Neural cell (in vitro differentiated cells): ENCODE results near the gene ARHGAP30. TPM values are rescaled to one million over a fixed set of nuclear protein-coding genes. Genes with fewer than 3 reads are reported as not detected.

ENCODE experiments used
- H2AFZ ChIP-seq: fragments of 200-600, 300-800 bp; sonication (generic), shearing (Covaris generic); 2 replicates; pipeline ENCODE4 v1.6.0; 2014; ENCODE audit warnings: low read depth, mild to moderate bottlenecking, antibody characterized with exemption, low read length, moderate library complexity
- H3F3A ChIP-seq: fragments of 200-600 bp; shearing (Covaris generic); 2 replicates; pipeline ENCODE4 v1.6.1; 2016; ENCODE audit warnings: mild to moderate bottlenecking, moderate library complexity, mixed read lengths, antibody characterized with exemption, low read length; ENCODE audit not compliant: insufficient read depth, poor library complexity, severe bottlenecking
- H3K27ac ChIP-seq: fragments of 200-600, 300-800 bp; sonication (generic), shearing (Covaris generic); 2 replicates; pipeline ENCODE4 v1.5.1; 2014; ENCODE audit warnings: mild to moderate bottlenecking, low read length, moderate library complexity
- H3K27me3 ChIP-seq: fragments of 300-800, 200-600 bp; sonication (generic), shearing (Covaris generic); 2 replicates; pipeline ENCODE4 v1.6.0; 2014; ENCODE audit warnings: mild to moderate bottlenecking, low read depth, low read length, moderate library complexity; ENCODE audit not compliant: insufficient read depth
- H3K36me3 ChIP-seq: fragments of 300-800, 200-600 bp; sonication (generic), shearing (Covaris generic); 2 replicates; pipeline ENCODE4 v1.5.1; 2014; ENCODE audit warnings: mild to moderate bottlenecking, antibody characterized with exemption, low read length, moderate library complexity; ENCODE audit not compliant: insufficient read depth
- H3K4me2 ChIP-seq: fragments of 300-800, 200-600 bp; sonication (generic), shearing (Covaris generic); 2 replicates; pipeline ENCODE4 v1.6.0; 2014; ENCODE audit warnings: mild to moderate bottlenecking, low read length
- H3K4me3 ChIP-seq: fragments of 300-800, 200-600 bp; sonication (generic), shearing (Covaris generic); 2 replicates; pipeline ENCODE4 v1.5.1; 2014; ENCODE audit warnings: mild to moderate bottlenecking, low read length, moderate library complexity
- H3K79me2 ChIP-seq: fragments of 200-600 bp; shearing (Covaris generic); replicated peaks from 2 replicates; pipeline ENCODE4 v1.6.0; 2014; ENCODE audit warnings: mild to moderate bottlenecking, low read length, moderate library complexity; ENCODE audit not compliant: insufficient read depth
- H3K9ac ChIP-seq: fragments of 300-800, 200-600 bp; sonication (generic), shearing (Covaris generic); 2 replicates; pipeline ENCODE4 v1.6.1; 2016; ENCODE audit warnings: mild to moderate bottlenecking, low read length, mixed read lengths
- H3K9me2 ChIP-seq: fragments of 200-600 bp; shearing (Covaris generic); 2 replicates; pipeline ENCODE4 v1.6.1; 2016; ENCODE audit warnings: mild to moderate bottlenecking, low read length, mixed read lengths; ENCODE audit not compliant: insufficient read depth
- H3K9me3 ChIP-seq: fragments of 200-600, 300-800 bp; sonication (generic), shearing (Covaris generic); 2 replicates; pipeline ENCODE4 v1.6.1; 2016; ENCODE audit warnings: mild to moderate bottlenecking, mixed run types, low read length, moderate library complexity, mixed read lengths
- H4K20me1 ChIP-seq: fragments of 200-600 bp; shearing (Covaris generic); 2 replicates; pipeline ENCODE4 v1.6.1; 2016; ENCODE audit warnings: mild to moderate bottlenecking, mixed run types; ENCODE audit not compliant: insufficient read depth
- EP300 ChIP-seq: fragments of 450-650 bp; conservative IDR thresholded peaks from 2 replicates; pipeline ENCODE4 v1.6.1; 2014; ENCODE audit warnings: antibody characterized with exemption, mild to moderate bottlenecking, moderate library complexity; ENCODE audit not compliant: poor library complexity, severe bottlenecking
- EZH2 ChIP-seq: fragments of 200-600, 300-800 bp; shearing (Covaris generic), sonication (generic); IDR thresholded peaks from 2 replicates; pipeline ENCODE4 v1.6.1; 2014; ENCODE audit warnings: antibody characterized with exemption, low read length, borderline replicate concordance, mild to moderate bottlenecking; ENCODE audit not compliant: insufficient read depth, poor library complexity, severe bottlenecking
- MXI1 ChIP-seq: fragments of 450-650 bp; conservative IDR thresholded peaks from 2 replicates; pipeline ENCODE4 v1.6.1; 2014; ENCODE audit warnings: antibody characterized with exemption, mild to moderate bottlenecking; ENCODE audit not compliant: poor library complexity, severe bottlenecking
- POLR2AphosphoS5 ChIP-seq: IDR thresholded peaks from 2 replicates; pipeline ENCODE4 v1.6.1; 2012
- RAD21 ChIP-seq: fragments of 450-650 bp; conservative IDR thresholded peaks from 2 replicates; pipeline ENCODE4 v1.6.1; 2014; ENCODE audit warnings: antibody characterized with exemption, mild to moderate bottlenecking, moderate library complexity
- SMC3 ChIP-seq: fragments of 450-650 bp; conservative IDR thresholded peaks from 2 replicates; pipeline ENCODE4 v1.6.1; 2014; ENCODE audit warnings: antibody characterized with exemption, mild to moderate bottlenecking, moderate library complexity; ENCODE audit not compliant: poor library complexity
- TAF1 ChIP-seq: IDR thresholded peaks from 2 replicates; pipeline ENCODE4 v1.6.1; 2012; ENCODE audit warnings: low read depth
- polyA plus RNA-seq: library from polyadenylated mRNA; depleted of rRNA; stranded (reverse); fragments of >200 nt; gene quantifications from 2 replicates; pipeline ENCODE4 v1.2.3, GENCODE V29; 2014
- TF ChIP-seq, protein P1 (sequence below): IDR thresholded peaks from 2 replicates; pipeline ENCODE4 v1.6.1; 2012; ENCODE audit warnings: borderline replicate concordance
- TF ChIP-seq, protein P2 (sequence below): fragments of 450-650 bp; IDR thresholded peaks from 2 replicates; pipeline ENCODE4 v1.5.1; 2014; ENCODE audit warnings: antibody characterized with exemption, mild to moderate bottlenecking, moderate library complexity; ENCODE audit not compliant: poor library complexity, severe bottlenecking

The ARHGAP30 gene
- polyA plus RNA-seq, 1 donor from 2014 or later, result not detected

DNA sequence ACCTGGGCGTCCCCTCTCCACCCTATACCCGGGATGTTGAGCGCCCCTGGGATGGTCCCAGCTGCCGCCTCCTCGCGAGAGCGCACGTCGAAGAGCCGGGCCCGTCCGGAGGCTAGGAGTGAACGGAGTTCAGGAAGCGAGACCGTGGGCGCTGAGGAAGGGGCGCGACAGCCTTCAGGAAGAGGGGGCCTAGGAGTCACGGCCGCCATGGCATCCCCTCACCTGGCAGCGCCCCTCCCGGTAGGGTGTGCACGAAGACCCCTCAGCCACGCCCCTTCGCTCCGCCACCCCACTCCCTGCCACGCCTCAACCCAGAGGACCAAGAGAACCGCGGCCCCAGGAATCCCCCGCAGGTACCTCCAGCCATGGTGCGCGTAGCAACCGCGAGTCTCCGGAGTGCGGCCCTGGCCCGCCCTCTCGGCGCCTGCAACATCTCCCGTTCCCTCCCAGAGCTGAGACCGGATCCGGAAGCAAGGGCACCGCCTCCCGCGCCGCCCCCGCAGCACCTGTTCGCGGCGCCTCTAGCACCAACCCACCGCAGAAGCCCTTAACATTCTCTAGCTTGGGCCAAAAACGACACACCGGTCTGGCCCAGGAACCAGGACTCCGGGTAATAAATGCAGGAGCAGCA is 31.1 kb downstream of the ARHGAP30 start, which contains the start of gene TSTD1:
TSS of gene TSTD1 (minus strand) at position 442 of the 631 bp plus-strand sequence. CDS start at position 367, 75 bp downstream.
- H3K4me3 ChIP-seq, result peak within 1 kb of the TSS; percentile 69
- peaks cover 5% of the 10 kb centered on the region for H3F3A ChIP-seq
- H3K4me2 ChIP-seq, result no peak within 1 kb of the TSS
- peak within 1 kb of the TSS; percentile 31 for H3K27ac ChIP-seq
- no peak within 1 kb of the TSS for H2AFZ ChIP-seq
- peak within 1 kb of the TSS; percentile 58 for H3K9ac ChIP-seq
- no peaks in the 10 kb centered on the region for H3K9me2 ChIP-seq
- H3K36me3 ChIP-seq, result peaks cover 19% of the 10 kb centered on the region
- H3K79me2 ChIP-seq, result peaks cover 9% of the 10 kb centered on the region
- H3K27me3 ChIP-seq, result no peaks in the 10 kb centered on the region
- no peaks in the 10 kb centered on the region for H4K20me1 ChIP-seq
- H3K9me3 ChIP-seq, result no peaks in the 10 kb centered on the region
- TF ChIP-seq EZH2, result no peak
- TF ChIP-seq SMC3, result no peak
- TF ChIP-seq RAD21, result no peak
- TF ChIP-seq TAF1, result no peak
- TF ChIP-seq MXI1, result no peak
- no peak for TF ChIP-seq EP300
- TF ChIP-seq, protein P1, sequence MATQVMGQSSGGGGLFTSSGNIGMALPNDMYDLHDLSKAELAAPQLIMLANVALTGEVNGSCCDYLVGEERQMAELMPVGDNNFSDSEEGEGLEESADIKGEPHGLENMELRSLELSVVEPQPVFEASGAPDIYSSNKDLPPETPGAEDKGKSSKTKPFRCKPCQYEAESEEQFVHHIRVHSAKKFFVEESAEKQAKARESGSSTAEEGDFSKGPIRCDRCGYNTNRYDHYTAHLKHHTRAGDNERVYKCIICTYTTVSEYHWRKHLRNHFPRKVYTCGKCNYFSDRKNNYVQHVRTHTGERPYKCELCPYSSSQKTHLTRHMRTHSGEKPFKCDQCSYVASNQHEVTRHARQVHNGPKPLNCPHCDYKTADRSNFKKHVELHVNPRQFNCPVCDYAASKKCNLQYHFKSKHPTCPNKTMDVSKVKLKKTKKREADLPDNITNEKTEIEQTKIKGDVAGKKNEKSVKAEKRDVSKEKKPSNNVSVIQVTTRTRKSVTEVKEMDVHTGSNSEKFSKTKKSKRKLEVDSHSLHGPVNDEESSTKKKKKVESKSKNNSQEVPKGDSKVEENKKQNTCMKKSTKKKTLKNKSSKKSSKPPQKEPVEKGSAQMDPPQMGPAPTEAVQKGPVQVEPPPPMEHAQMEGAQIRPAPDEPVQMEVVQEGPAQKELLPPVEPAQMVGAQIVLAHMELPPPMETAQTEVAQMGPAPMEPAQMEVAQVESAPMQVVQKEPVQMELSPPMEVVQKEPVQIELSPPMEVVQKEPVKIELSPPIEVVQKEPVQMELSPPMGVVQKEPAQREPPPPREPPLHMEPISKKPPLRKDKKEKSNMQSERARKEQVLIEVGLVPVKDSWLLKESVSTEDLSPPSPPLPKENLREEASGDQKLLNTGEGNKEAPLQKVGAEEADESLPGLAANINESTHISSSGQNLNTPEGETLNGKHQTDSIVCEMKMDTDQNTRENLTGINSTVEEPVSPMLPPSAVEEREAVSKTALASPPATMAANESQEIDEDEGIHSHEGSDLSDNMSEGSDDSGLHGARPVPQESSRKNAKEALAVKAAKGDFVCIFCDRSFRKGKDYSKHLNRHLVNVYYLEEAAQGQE, result no peak
- TF ChIP-seq, protein P2, sequence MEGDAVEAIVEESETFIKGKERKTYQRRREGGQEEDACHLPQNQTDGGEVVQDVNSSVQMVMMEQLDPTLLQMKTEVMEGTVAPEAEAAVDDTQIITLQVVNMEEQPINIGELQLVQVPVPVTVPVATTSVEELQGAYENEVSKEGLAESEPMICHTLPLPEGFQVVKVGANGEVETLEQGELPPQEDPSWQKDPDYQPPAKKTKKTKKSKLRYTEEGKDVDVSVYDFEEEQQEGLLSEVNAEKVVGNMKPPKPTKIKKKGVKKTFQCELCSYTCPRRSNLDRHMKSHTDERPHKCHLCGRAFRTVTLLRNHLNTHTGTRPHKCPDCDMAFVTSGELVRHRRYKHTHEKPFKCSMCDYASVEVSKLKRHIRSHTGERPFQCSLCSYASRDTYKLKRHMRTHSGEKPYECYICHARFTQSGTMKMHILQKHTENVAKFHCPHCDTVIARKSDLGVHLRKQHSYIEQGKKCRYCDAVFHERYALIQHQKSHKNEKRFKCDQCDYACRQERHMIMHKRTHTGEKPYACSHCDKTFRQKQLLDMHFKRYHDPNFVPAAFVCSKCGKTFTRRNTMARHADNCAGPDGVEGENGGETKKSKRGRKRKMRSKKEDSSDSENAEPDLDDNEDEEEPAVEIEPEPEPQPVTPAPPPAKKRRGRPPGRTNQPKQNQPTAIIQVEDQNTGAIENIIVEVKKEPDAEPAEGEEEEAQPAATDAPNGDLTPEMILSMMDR, result no peak
- TF ChIP-seq POLR2AphosphoS5, result no peak

DNA sequence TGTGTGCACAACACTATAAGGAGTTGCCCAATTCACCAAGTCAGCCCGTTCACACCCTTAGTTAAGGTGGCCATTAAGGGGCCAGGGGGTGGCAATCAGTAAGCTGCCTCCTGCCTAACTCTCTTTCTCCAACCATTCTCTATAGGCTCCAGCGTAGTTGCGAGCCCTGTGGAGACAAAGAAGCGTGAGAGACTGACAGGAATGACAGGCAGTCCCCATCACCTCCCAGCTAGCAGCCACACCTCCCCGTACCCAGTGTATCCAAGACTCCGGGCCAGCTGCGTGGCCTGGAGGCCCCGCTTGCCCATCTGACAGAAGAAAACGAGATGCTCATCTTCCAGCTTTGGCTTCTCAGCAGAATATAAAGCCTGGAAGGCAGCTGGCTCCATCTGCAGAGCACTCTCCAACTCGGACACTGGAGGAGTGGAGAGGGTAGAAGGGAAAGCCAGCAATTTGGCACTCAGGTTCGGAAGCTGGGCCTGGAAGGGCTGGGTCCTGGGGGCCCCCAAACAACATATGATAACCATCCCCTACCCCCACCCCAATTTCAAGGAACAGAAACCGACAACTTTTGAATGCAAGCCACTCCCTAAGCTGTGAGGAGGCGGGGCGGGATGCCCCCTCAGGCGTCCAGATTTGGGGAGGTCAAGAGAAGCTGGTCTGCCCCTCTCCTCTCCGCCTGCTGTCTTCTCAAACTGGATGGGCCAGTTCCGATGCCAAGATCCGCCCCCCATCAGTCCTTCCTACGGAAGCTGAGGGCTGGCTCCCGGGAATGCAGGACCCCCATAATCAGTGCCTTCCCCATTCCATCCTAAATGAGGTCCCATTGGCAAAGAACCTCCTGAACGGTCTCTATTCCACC is 31.8 kb downstream of the ARHGAP30 start:
- Histone ChIP-seq H4K20me1 (no peaks in the 10 kb centered on the region), H3K9me2 (no peaks in the 10 kb centered on the region), H3K9me3 (no peaks in the 10 kb centered on the region), H3K79me2 (peaks cover 3% of the 10 kb centered on the region), H3K9ac (peak overlapping the region; percentile 58), H3K4me3 (peak overlapping the region; percentile 69), H3F3A (peaks cover 5% of the 10 kb centered on the region), H3K27ac (no peak overlapping the region), H2AFZ (no peak overlapping the region), H3K4me2 (no peak overlapping the region), H3K27me3 (no peaks in the 10 kb centered on the region), H3K36me3 (peaks cover 19% of the 10 kb centered on the region)
- TF ChIP-seq SMC3 (no peak), EZH2 (no peak), RAD21 (no peak), EP300 (no peak), TAF1 (no peak), MXI1 (no peak), POLR2AphosphoS5 (no peak)
- TF ChIP-seq, protein P2, result no peak
- TF ChIP-seq, protein P1, result no peak
